Neural cell (in vitro differentiated cells): Measurements from ENCODE around the gene ZBTB7A. TPM values are rescaled to one million over a fixed set of nuclear protein-coding genes. Genes with fewer than 3 reads are reported as not detected.

Experiments
- H2AFZ ChIP-seq: fragments of 200-600, 300-800 bp; sonication (generic), shearing (Covaris generic); 2 replicates; pipeline ENCODE4 v1.6.0; 2014; ENCODE audit warnings: low read depth, mild to moderate bottlenecking, antibody characterized with exemption, low read length, moderate library complexity
- H3F3A ChIP-seq: fragments of 200-600 bp; shearing (Covaris generic); 2 replicates; pipeline ENCODE4 v1.6.1; 2016; ENCODE audit warnings: mild to moderate bottlenecking, moderate library complexity, mixed read lengths, antibody characterized with exemption, low read length; ENCODE audit not compliant: insufficient read depth, poor library complexity, severe bottlenecking
- H3K27ac ChIP-seq: fragments of 200-600, 300-800 bp; sonication (generic), shearing (Covaris generic); 2 replicates; pipeline ENCODE4 v1.5.1; 2014; ENCODE audit warnings: mild to moderate bottlenecking, low read length, moderate library complexity
- H3K27me3 ChIP-seq: fragments of 300-800, 200-600 bp; sonication (generic), shearing (Covaris generic); 2 replicates; pipeline ENCODE4 v1.6.0; 2014; ENCODE audit warnings: mild to moderate bottlenecking, low read depth, low read length, moderate library complexity; ENCODE audit not compliant: insufficient read depth
- H3K36me3 ChIP-seq: fragments of 300-800, 200-600 bp; sonication (generic), shearing (Covaris generic); 2 replicates; pipeline ENCODE4 v1.5.1; 2014; ENCODE audit warnings: mild to moderate bottlenecking, antibody characterized with exemption, low read length, moderate library complexity; ENCODE audit not compliant: insufficient read depth
- H3K4me2 ChIP-seq: fragments of 300-800, 200-600 bp; sonication (generic), shearing (Covaris generic); 2 replicates; pipeline ENCODE4 v1.6.0; 2014; ENCODE audit warnings: mild to moderate bottlenecking, low read length
- H3K4me3 ChIP-seq: fragments of 300-800, 200-600 bp; sonication (generic), shearing (Covaris generic); 2 replicates; pipeline ENCODE4 v1.5.1; 2014; ENCODE audit warnings: mild to moderate bottlenecking, low read length, moderate library complexity
- H3K79me2 ChIP-seq: fragments of 200-600 bp; shearing (Covaris generic); replicated peaks from 2 replicates; pipeline ENCODE4 v1.6.0; 2014; ENCODE audit warnings: mild to moderate bottlenecking, low read length, moderate library complexity; ENCODE audit not compliant: insufficient read depth
- H3K9ac ChIP-seq: fragments of 300-800, 200-600 bp; sonication (generic), shearing (Covaris generic); 2 replicates; pipeline ENCODE4 v1.6.1; 2016; ENCODE audit warnings: mild to moderate bottlenecking, low read length, mixed read lengths
- H3K9me2 ChIP-seq: fragments of 200-600 bp; shearing (Covaris generic); 2 replicates; pipeline ENCODE4 v1.6.1; 2016; ENCODE audit warnings: mild to moderate bottlenecking, low read length, mixed read lengths; ENCODE audit not compliant: insufficient read depth
- H3K9me3 ChIP-seq: fragments of 200-600, 300-800 bp; sonication (generic), shearing (Covaris generic); 2 replicates; pipeline ENCODE4 v1.6.1; 2016; ENCODE audit warnings: mild to moderate bottlenecking, mixed run types, low read length, moderate library complexity, mixed read lengths
- H4K20me1 ChIP-seq: fragments of 200-600 bp; shearing (Covaris generic); 2 replicates; pipeline ENCODE4 v1.6.1; 2016; ENCODE audit warnings: mild to moderate bottlenecking, mixed run types; ENCODE audit not compliant: insufficient read depth
- EP300 ChIP-seq: fragments of 450-650 bp; conservative IDR thresholded peaks from 2 replicates; pipeline ENCODE4 v1.6.1; 2014; ENCODE audit warnings: antibody characterized with exemption, mild to moderate bottlenecking, moderate library complexity; ENCODE audit not compliant: poor library complexity, severe bottlenecking
- EZH2 ChIP-seq: fragments of 200-600, 300-800 bp; shearing (Covaris generic), sonication (generic); IDR thresholded peaks from 2 replicates; pipeline ENCODE4 v1.6.1; 2014; ENCODE audit warnings: antibody characterized with exemption, low read length, borderline replicate concordance, mild to moderate bottlenecking; ENCODE audit not compliant: insufficient read depth, poor library complexity, severe bottlenecking
- MXI1 ChIP-seq: fragments of 450-650 bp; conservative IDR thresholded peaks from 2 replicates; pipeline ENCODE4 v1.6.1; 2014; ENCODE audit warnings: antibody characterized with exemption, mild to moderate bottlenecking; ENCODE audit not compliant: poor library complexity, severe bottlenecking
- POLR2AphosphoS5 ChIP-seq: IDR thresholded peaks from 2 replicates; pipeline ENCODE4 v1.6.1; 2012
- RAD21 ChIP-seq: fragments of 450-650 bp; conservative IDR thresholded peaks from 2 replicates; pipeline ENCODE4 v1.6.1; 2014; ENCODE audit warnings: antibody characterized with exemption, mild to moderate bottlenecking, moderate library complexity
- SMC3 ChIP-seq: fragments of 450-650 bp; conservative IDR thresholded peaks from 2 replicates; pipeline ENCODE4 v1.6.1; 2014; ENCODE audit warnings: antibody characterized with exemption, mild to moderate bottlenecking, moderate library complexity; ENCODE audit not compliant: poor library complexity
- TAF1 ChIP-seq: IDR thresholded peaks from 2 replicates; pipeline ENCODE4 v1.6.1; 2012; ENCODE audit warnings: low read depth
- polyA plus RNA-seq: library from polyadenylated mRNA; depleted of rRNA; stranded (reverse); fragments of >200 nt; gene quantifications from 2 replicates; pipeline ENCODE4 v1.2.3, GENCODE V29; 2014
- TF ChIP-seq, protein P1 (sequence below): IDR thresholded peaks from 2 replicates; pipeline ENCODE4 v1.6.1; 2012; ENCODE audit warnings: borderline replicate concordance
- TF ChIP-seq, protein P2 (sequence below): fragments of 450-650 bp; IDR thresholded peaks from 2 replicates; pipeline ENCODE4 v1.5.1; 2014; ENCODE audit warnings: antibody characterized with exemption, mild to moderate bottlenecking, moderate library complexity; ENCODE audit not compliant: poor library complexity, severe bottlenecking

The ZBTB7A gene
- polyA plus RNA-seq, 1 donor from 2014 or later = 1.7 TPM

- H4K20me1 ChIP-seq = no peaks in the 10 kb centered on the region
- H3K36me3 ChIP-seq = no peaks in the 10 kb centered on the region
Observed at GRCh38 chr19:4046946-4047683, 19.6 kb downstream of the ZBTB7A start.

GRCh38 chr19:4046362-4046691 lies 20.4 kb downstream of the ZBTB7A start:
- H3K27ac ChIP-seq = no peak overlapping the region
- no peaks in the 10 kb centered on the region for H3K79me2 ChIP-seq
- H3K4me3 ChIP-seq = no peak overlapping the region
- no peaks in the 10 kb centered on the region for H3K27me3 ChIP-seq
- no peaks in the 10 kb centered on the region for H4K20me1 ChIP-seq
- no peaks in the 10 kb centered on the region for H3K9me3 ChIP-seq
- no peak overlapping the region for H3K4me2 ChIP-seq
- no peaks in the 10 kb centered on the region for H3K36me3 ChIP-seq
- TF ChIP-seq, protein P1, sequence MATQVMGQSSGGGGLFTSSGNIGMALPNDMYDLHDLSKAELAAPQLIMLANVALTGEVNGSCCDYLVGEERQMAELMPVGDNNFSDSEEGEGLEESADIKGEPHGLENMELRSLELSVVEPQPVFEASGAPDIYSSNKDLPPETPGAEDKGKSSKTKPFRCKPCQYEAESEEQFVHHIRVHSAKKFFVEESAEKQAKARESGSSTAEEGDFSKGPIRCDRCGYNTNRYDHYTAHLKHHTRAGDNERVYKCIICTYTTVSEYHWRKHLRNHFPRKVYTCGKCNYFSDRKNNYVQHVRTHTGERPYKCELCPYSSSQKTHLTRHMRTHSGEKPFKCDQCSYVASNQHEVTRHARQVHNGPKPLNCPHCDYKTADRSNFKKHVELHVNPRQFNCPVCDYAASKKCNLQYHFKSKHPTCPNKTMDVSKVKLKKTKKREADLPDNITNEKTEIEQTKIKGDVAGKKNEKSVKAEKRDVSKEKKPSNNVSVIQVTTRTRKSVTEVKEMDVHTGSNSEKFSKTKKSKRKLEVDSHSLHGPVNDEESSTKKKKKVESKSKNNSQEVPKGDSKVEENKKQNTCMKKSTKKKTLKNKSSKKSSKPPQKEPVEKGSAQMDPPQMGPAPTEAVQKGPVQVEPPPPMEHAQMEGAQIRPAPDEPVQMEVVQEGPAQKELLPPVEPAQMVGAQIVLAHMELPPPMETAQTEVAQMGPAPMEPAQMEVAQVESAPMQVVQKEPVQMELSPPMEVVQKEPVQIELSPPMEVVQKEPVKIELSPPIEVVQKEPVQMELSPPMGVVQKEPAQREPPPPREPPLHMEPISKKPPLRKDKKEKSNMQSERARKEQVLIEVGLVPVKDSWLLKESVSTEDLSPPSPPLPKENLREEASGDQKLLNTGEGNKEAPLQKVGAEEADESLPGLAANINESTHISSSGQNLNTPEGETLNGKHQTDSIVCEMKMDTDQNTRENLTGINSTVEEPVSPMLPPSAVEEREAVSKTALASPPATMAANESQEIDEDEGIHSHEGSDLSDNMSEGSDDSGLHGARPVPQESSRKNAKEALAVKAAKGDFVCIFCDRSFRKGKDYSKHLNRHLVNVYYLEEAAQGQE = no peak
- no peak for TF ChIP-seq MXI1
- TF ChIP-seq EP300 = no peak
- no peak for TF ChIP-seq EZH2
- TF ChIP-seq, protein P2, sequence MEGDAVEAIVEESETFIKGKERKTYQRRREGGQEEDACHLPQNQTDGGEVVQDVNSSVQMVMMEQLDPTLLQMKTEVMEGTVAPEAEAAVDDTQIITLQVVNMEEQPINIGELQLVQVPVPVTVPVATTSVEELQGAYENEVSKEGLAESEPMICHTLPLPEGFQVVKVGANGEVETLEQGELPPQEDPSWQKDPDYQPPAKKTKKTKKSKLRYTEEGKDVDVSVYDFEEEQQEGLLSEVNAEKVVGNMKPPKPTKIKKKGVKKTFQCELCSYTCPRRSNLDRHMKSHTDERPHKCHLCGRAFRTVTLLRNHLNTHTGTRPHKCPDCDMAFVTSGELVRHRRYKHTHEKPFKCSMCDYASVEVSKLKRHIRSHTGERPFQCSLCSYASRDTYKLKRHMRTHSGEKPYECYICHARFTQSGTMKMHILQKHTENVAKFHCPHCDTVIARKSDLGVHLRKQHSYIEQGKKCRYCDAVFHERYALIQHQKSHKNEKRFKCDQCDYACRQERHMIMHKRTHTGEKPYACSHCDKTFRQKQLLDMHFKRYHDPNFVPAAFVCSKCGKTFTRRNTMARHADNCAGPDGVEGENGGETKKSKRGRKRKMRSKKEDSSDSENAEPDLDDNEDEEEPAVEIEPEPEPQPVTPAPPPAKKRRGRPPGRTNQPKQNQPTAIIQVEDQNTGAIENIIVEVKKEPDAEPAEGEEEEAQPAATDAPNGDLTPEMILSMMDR = no peak
- TF ChIP-seq RAD21 = no peak
- no peak overlapping the region for H2AFZ ChIP-seq
- H3F3A ChIP-seq = no peaks in the 10 kb centered on the region
- no peaks in the 10 kb centered on the region for H3K9me2 ChIP-seq
- no peak overlapping the region for H3K9ac ChIP-seq

More at GRCh38 chr19:4046946-4047683, 19.6 kb downstream of the ZBTB7A start:
- Histone ChIP-seq H3K9me2 (no peaks in the 10 kb centered on the region), H3K27me3 (no peaks in the 10 kb centered on the region), H3K9ac (no peak overlapping the region), H3F3A (no peaks in the 10 kb centered on the region), H3K4me2 (no peak overlapping the region), H2AFZ (no peak overlapping the region), H3K4me3 (no peak overlapping the region), H3K27ac (no peak overlapping the region), H3K9me3 (no peaks in the 10 kb centered on the region), H3K79me2 (no peaks in the 10 kb centered on the region)
- TF ChIP-seq, protein P2 = no peak
- TF ChIP-seq POLR2AphosphoS5 (no peak), EZH2 (no peak), SMC3 (no peak), RAD21 (no peak), MXI1 (no peak), TAF1 (no peak), EP300 (no peak)
- TF ChIP-seq, protein P1 = no peak
